GM23338 (cell line): ENCODE results near the gene SPATA25. TPM values are rescaled to one million over a fixed set of nuclear protein-coding genes. Genes with fewer than 3 reads are reported as not detected.

ENCODE experiments used
- ATAC-seq: fragments of 200-7000 bp; cut with Tn5 transposase; 3 replicates; pipeline ENCODE4 v1.9.1; 2020
- DNase-seq: peaks from one replicate; pipeline ENCODE4 v3.0.0-alpha.2; 2015; ENCODE audit warnings: low spot score
- H2AFZ ChIP-seq: fragments of 200-600 bp; sonication (generic); 2 replicates; pipeline ENCODE4 v1.8.0; 2016; ENCODE audit warnings: antibody characterized with exemption, mild to moderate bottlenecking, moderate library complexity
- H3F3A ChIP-seq: fragments of 200-600 bp; sonication (generic); replicated peaks from 2 replicates; pipeline ENCODE4 v1.8.0; 2017; ENCODE audit warnings: antibody characterized with exemption, mixed run types, low read depth
- H3K27ac ChIP-seq: fragments of 200-600 bp; sonication (generic); 2 replicates; pipeline ENCODE4 v1.6.1; 2016; ENCODE audit warnings: low read depth
- H3K27me3 ChIP-seq: fragments of 200-600 bp; sonication (generic); 2 replicates; pipeline ENCODE4 v1.8.0; 2016; ENCODE audit warnings: mild to moderate bottlenecking, mixed run types, moderate library complexity; ENCODE audit not compliant: insufficient read depth
- H3K36me3 ChIP-seq: fragments of 200-600 bp; sonication (generic); 2 replicates; pipeline ENCODE4 v1.8.0; 2016; ENCODE audit warnings: mild to moderate bottlenecking; ENCODE audit not compliant: insufficient read depth
- H3K4me1 ChIP-seq: fragments of 200-600 bp; sonication (generic); 2 replicates; pipeline ENCODE4 v1.8.0; 2016; ENCODE audit warnings: mild to moderate bottlenecking, moderate library complexity; ENCODE audit not compliant: insufficient read depth
- H3K4me2 ChIP-seq: fragments of 200-600 bp; sonication (generic); 2 replicates; pipeline ENCODE4 v1.7.1; 2017; ENCODE audit warnings: mixed run types
- H3K4me3 ChIP-seq: fragments of 200-600 bp; sonication (generic); 2 replicates; pipeline ENCODE4 v1.6.1; 2016; ENCODE audit warnings: mixed run types
- H3K79me2 ChIP-seq: fragments of 200-600 bp; sonication (generic); replicated peaks from 2 replicates; pipeline ENCODE4 v1.8.0; 2017; ENCODE audit warnings: mild to moderate bottlenecking; ENCODE audit not compliant: insufficient read depth
- H3K9me2 ChIP-seq: fragments of 200-600 bp; sonication (generic); 2 replicates; pipeline ENCODE4 v1.8.0; 2017; ENCODE audit not compliant: insufficient read depth
- H4K20me1 ChIP-seq: fragments of 200-600 bp; sonication (generic); replicated peaks from 2 replicates; pipeline ENCODE4 v1.8.0; 2017; ENCODE audit warnings: mild to moderate bottlenecking; ENCODE audit not compliant: insufficient read depth
- H3K27ac Mint-ChIP-seq: 2 replicates; pipeline ENCODE4 v1.8.0; 2020; ENCODE audit warnings: inconsistent platforms, mild to moderate bottlenecking, moderate library complexity, mixed read lengths
- H3K27me3 Mint-ChIP-seq: 3 replicates; pipeline ENCODE4 v1.8.0; 2022; ENCODE audit warnings: low read depth, mild to moderate bottlenecking, moderate library complexity, mixed read lengths, inconsistent platforms; ENCODE audit not compliant: insufficient read depth, poor library complexity
- H3K36me3 Mint-ChIP-seq: 3 replicates; pipeline ENCODE4 v1.8.0; 2021; ENCODE audit warnings: low read depth, mild to moderate bottlenecking, inconsistent platforms, moderate library complexity, mixed read lengths
- H3K4me1 Mint-ChIP-seq: 3 replicates; pipeline ENCODE4 v1.8.0; 2020; ENCODE audit warnings: mild to moderate bottlenecking, inconsistent platforms, mixed read lengths
- H3K4me3 Mint-ChIP-seq: 3 replicates; pipeline ENCODE4 v1.8.0; 2021; ENCODE audit warnings: moderate library complexity, mild to moderate bottlenecking, inconsistent platforms, mixed read lengths
- H3K9me3 Mint-ChIP-seq: 3 replicates; pipeline ENCODE4 v1.8.0; 2020; ENCODE audit warnings: moderate library complexity, mild to moderate bottlenecking, inconsistent platforms, mixed read lengths
- ZNF114 ChIP-seq: fragments of 250-450 bp; sonication (Bioruptor Pico); IDR thresholded peaks from 2 replicates; pipeline ENCODE4 v1.5.0; 2020; ENCODE audit warnings: mild to moderate bottlenecking, moderate library complexity
- polyA plus RNA-seq: library from polyadenylated mRNA; unstranded; fragments of >200 nt; fragmentation: Nextera tagmentation; extraction: Ambion mirVana; gene quantifications from 2 replicates; pipeline ENCODE4 v1.2.1, GENCODE V29; 2016
- total RNA-seq: library from RNA; depleted of rRNA; stranded (reverse); fragments of >200 nt; shearing (Covaris generic); gene quantifications from 2 replicates; pipeline ENCODE4 v1.2.3, GENCODE V29; 2014
- TF ChIP-seq, protein P1 (sequence below): fragments of 250-450 bp; sonication (Bioruptor Pico); IDR thresholded peaks from 2 replicates; pipeline ENCODE4 v1.5.0; 2020; ENCODE audit warnings: mild to moderate bottlenecking, moderate library complexity
- TF ChIP-seq, protein P2 (sequence below), 2 experiments: fragments of 200-600 bp in 1 of 2; sonication (generic) in 1 of 2; conservative IDR thresholded peaks; 2 replicates each; pipeline versions ENCODE4 v1.5.1 to v1.6.1; 2016 to 2017; ENCODE audit warnings: antibody characterized with exemption in 2 of 2, low read depth in 2 of 2, mild to moderate bottlenecking in 2 of 2, moderate library complexity in 1 of 2

The SPATA25 gene
- total and polyA plus RNA-seq, 2 experiments from 2014 or later: 7.5 TPM; not detected in 1

DNA sequence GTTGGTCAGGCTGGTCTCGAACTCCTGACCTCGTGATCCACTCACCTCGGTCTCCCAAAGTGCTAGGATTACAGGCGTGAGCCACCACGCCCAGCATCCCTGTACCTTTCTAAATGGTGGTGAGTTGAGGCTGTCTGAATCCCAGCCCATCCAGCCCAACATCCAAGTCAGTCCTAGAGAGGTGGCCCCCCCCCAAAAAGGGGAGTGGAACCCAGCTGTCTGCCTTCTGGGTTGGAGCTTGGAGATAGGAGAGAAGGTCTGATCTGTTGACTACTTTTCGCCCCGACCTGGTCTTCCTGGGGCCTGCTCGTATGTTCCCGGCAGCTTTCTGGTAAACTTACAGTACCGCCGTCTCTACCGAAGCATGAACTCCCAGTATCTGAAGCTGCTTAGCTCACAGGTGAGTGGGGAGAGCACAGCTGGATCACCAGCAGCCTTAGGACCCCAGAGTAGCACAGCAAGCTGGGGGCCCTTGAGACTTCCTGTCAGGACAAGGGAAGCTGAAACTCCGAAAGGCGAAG, 9.3 kb upstream of the SPATA25 start (continued):
- TF ChIP-seq, protein P1, sequence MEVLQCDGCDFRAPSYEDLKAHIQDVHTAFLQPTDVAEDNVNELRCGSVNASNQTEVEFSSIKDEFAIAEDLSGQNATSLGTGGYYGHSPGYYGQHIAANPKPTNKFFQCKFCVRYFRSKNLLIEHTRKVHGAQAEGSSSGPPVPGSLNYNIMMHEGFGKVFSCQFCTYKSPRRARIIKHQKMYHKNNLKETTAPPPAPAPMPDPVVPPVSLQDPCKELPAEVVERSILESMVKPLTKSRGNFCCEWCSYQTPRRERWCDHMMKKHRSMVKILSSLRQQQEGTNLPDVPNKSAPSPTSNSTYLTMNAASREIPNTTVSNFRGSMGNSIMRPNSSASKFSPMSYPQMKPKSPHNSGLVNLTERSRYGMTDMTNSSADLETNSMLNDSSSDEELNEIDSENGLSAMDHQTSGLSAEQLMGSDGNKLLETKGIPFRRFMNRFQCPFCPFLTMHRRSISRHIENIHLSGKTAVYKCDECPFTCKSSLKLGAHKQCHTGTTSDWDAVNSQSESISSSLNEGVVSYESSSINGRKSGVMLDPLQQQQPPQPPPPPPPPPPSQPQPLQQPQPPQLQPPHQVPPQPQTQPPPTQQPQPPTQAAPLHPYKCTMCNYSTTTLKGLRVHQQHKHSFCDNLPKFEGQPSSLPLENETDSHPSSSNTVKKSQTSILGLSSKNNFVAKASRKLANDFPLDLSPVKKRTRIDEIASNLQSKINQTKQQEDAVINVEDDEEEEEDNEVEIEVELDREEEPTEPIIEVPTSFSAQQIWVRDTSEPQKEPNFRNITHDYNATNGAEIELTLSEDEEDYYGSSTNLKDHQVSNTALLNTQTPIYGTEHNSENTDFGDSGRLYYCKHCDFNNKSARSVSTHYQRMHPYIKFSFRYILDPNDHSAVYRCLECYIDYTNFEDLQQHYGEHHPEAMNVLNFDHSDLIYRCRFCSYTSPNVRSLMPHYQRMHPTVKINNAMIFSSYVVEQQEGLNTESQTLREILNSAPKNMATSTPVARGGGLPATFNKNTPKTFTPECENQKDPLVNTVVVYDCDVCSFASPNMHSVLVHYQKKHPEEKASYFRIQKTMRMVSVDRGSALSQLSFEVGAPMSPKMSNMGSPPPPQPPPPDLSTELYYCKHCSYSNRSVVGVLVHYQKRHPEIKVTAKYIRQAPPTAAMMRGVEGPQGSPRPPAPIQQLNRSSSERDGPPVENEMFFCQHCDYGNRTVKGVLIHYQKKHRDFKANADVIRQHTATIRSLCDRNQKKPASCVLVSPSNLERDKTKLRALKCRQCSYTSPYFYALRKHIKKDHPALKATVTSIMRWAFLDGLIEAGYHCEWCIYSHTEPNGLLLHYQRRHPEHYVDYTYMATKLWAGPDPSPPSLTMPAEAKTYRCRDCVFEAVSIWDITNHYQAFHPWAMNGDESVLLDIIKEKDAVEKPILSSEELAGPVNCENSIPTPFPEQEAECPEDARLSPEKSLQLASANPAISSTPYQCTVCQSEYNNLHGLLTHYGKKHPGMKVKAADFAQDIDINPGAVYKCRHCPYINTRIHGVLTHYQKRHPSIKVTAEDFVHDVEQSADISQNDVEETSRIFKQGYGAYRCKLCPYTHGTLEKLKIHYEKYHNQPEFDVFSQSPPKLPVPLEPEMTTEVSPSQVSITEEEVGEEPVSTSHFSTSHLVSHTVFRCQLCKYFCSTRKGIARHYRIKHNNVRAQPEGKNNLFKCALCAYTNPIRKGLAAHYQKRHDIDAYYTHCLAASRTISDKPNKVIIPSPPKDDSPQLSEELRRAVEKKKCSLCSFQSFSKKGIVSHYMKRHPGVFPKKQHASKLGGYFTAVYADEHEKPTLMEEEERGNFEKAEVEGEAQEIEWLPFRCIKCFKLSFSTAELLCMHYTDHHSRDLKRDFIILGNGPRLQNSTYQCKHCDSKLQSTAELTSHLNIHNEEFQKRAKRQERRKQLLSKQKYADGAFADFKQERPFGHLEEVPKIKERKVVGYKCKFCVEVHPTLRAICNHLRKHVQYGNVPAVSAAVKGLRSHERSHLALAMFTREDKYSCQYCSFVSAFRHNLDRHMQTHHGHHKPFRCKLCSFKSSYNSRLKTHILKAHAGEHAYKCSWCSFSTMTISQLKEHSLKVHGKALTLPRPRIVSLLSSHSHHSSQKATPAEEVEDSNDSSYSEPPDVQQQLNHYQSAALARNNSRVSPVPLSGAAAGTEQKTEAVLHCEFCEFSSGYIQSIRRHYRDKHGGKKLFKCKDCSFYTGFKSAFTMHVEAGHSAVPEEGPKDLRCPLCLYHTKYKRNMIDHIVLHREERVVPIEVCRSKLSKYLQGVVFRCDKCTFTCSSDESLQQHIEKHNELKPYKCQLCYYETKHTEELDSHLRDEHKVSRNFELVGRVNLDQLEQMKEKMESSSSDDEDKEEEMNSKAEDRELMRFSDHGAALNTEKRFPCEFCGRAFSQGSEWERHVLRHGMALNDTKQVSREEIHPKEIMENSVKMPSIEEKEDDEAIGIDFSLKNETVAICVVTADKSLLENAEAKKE (CRISPR knock-in tag): no peak

DNA sequence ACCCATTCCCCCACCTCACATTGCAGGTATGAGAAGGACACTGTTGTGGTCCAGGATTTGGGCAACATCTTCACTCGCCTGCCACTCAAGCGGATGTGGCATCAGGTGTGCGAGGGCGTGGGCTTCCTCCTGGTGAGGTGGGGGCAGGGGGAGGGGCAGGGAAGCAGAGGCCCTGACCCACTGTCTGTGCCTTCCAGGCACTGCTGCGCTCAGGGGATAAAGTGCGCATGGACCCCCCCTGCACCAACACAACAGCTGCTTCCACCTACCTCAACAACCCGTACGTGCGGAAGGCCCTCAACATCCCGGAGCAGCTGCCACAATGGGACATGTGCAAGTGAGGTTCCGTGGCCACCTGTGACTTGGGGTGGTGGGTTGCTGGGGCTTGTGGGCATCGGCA, 7.4 kb upstream of the SPATA25 start:
- Histone ChIP-seq H2AFZ (no peak overlapping the region), H3K4me3 (no peak overlapping the region), H3F3A (0 out of 2 replicates have a peak, but pooled peaks cover 6% of the 10 kb centered on the region)

More for the DNA sequence above, 7.4 kb upstream of the SPATA25 start:
- TF ChIP-seq ZNF114 (CRISPR knock-in tag): no peak
- TF ChIP-seq, protein P2, sequence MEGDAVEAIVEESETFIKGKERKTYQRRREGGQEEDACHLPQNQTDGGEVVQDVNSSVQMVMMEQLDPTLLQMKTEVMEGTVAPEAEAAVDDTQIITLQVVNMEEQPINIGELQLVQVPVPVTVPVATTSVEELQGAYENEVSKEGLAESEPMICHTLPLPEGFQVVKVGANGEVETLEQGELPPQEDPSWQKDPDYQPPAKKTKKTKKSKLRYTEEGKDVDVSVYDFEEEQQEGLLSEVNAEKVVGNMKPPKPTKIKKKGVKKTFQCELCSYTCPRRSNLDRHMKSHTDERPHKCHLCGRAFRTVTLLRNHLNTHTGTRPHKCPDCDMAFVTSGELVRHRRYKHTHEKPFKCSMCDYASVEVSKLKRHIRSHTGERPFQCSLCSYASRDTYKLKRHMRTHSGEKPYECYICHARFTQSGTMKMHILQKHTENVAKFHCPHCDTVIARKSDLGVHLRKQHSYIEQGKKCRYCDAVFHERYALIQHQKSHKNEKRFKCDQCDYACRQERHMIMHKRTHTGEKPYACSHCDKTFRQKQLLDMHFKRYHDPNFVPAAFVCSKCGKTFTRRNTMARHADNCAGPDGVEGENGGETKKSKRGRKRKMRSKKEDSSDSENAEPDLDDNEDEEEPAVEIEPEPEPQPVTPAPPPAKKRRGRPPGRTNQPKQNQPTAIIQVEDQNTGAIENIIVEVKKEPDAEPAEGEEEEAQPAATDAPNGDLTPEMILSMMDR (conservative IDR thresholded peaks at IDR 0.05; ENCODE audit: low read depth in 2 of 2): no peak
- H3K4me3 Mint-ChIP-seq: no peak overlapping the region
- no peaks in the 10 kb centered on the region; the same call in 1 of the 2 replicates for H3K4me1 ChIP-seq
- no peaks in the 10 kb centered on the region for H3K9me2 ChIP-seq
- peaks cover 10% of the 10 kb centered on the region; the same call in 2 of the 3 replicates for H3K4me1 Mint-ChIP-seq
- H3K27me3 ChIP-seq: no peaks in the 10 kb centered on the region
- no peak overlapping the region for H3K27ac Mint-ChIP-seq
- H3K79me2 ChIP-seq: 0 out of 2 replicates have a peak, but pooled peaks cover under 1% of the 10 kb centered on the region
- no peak for ATAC-seq
- H3K9me3 Mint-ChIP-seq: peaks cover 3% of the 10 kb centered on the region; the same call in 1 of the 3 replicates
- peaks cover 45% of the 10 kb centered on the region for H3K36me3 Mint-ChIP-seq
- no peaks in the 10 kb centered on the region for H3K36me3 ChIP-seq
- no peak for DNase-seq
- H4K20me1 ChIP-seq: no peaks in the 10 kb centered on the region; the same call in 1 of the 2 replicates
- peaks cover 25% of the 10 kb centered on the region for H3K27me3 Mint-ChIP-seq
- no peak overlapping the region for H3K27ac ChIP-seq
- H3K4me2 ChIP-seq: no peak overlapping the region
